H1 (cell line): ENCODE measurements around the gene NAGS. TPM values are rescaled to one million over a fixed set of nuclear protein-coding genes. Genes with fewer than 3 reads are reported as not detected.

Experiments
- CTCF ChIA-PET: fragments of 300-600 bp; sonication (Branson Sonifier 250); formaldehyde crosslinking; loops from one replicate; lab custom pipeline; 2021; ENCODE audit not compliant: partially characterized antibody; lab: Charles Lee
- POLR2A ChIA-PET: fragments of 300-600 bp; sonication (Branson Sonifier 250); formaldehyde crosslinking; loops from one replicate; lab custom pipeline; 2021; ENCODE audit warnings: inconsistent platforms; ENCODE audit not compliant: partially characterized antibody; lab: Charles Lee
- DNase-seq, 2 experiments: peaks; one replicate each; pipeline versions ENCODE4 v3.0.0 to v3.0.0-alpha.2; 2010 to 2022; ENCODE audit warnings: low spot score in 2 of 2, low read depth in 1 of 2, mixed read lengths in 1 of 2
- FAIRE-seq: peaks from 2 replicates; lab custom pipeline; 2011; peaks lifted over from hg19 to GRCh38; lab: Jason Lieb, UNC
- H2AFZ ChIP-seq: 2 replicates; pipeline ENCODE4 v1.8.1; 2012; ENCODE audit warnings: low read length, inconsistent platforms
- H2AK5ac ChIP-seq: 2 replicates; pipeline ENCODE4 v1.6.1; 2013; ENCODE audit warnings: low read depth, low read length
- H2BK120ac ChIP-seq: replicated peaks from 2 replicates; pipeline ENCODE3; 2013; ENCODE audit warnings: low read depth, low read length, inconsistent platforms
- H2BK12ac ChIP-seq: 2 replicates; pipeline ENCODE4 v1.6.1; 2013; ENCODE audit warnings: low read depth, low read length
- H2BK15ac ChIP-seq: 2 replicates; pipeline ENCODE4 v1.6.1; 2013; ENCODE audit warnings: low read length
- H2BK20ac ChIP-seq: 2 replicates; pipeline ENCODE4 v1.6.1; 2013; ENCODE audit warnings: low read length
- H2BK5ac ChIP-seq: 2 replicates; pipeline ENCODE4 v1.6.1; 2013; ENCODE audit warnings: low read depth, low read length
- H3K14ac ChIP-seq: 2 replicates; pipeline ENCODE4 v1.6.1; 2013; ENCODE audit warnings: inconsistent platforms; ENCODE audit not compliant: insufficient read length
- H3K18ac ChIP-seq: 2 replicates; pipeline ENCODE4 v1.6.1; 2013; ENCODE audit warnings: low read length; ENCODE audit errors: extremely low read depth
- H3K23ac ChIP-seq: 2 replicates; pipeline ENCODE4 v1.6.1; 2013; ENCODE audit warnings: inconsistent platforms; ENCODE audit not compliant: insufficient read length
- H3K23me2 ChIP-seq: 2 replicates; pipeline ENCODE4 v1.6.1; 2013; ENCODE audit warnings: low read depth, low read length
- H3K27ac ChIP-seq: 2 replicates; pipeline ENCODE4 v1.6.1; 2011; ENCODE audit warnings: low read depth, low read length, inconsistent platforms
- H3K27me3 ChIP-seq, 4 experiments: replicated peaks in 1 of 4; 1 replicate in 1 of 4; 2 replicates in 3 of 4; pipeline versions ENCODE4 v1.6.1 to v1.8.1; 2011 to 2013; ENCODE audit warnings: low read length in 3 of 4, mild to moderate bottlenecking in 3 of 4, inconsistent platforms in 2 of 4, mixed read lengths in 2 of 4, moderate library complexity in 1 of 4; ENCODE audit not compliant: control insufficient read depth in 3 of 4, insufficient read depth in 3 of 4; ENCODE audit errors: extremely low read depth in 1 of 4
- H3K36me3 ChIP-seq, 4 experiments: 2 replicates each; pipeline versions ENCODE4 v1.6.1 to v1.8.1; 2011 to 2013; ENCODE audit warnings: mild to moderate bottlenecking in 4 of 4, low read length in 3 of 4, moderate library complexity in 2 of 4, control low read depth in 1 of 4, inconsistent platforms in 1 of 4; ENCODE audit not compliant: insufficient read depth in 4 of 4, control insufficient read depth in 2 of 4
- H3K4ac ChIP-seq: replicated peaks from 2 replicates; pipeline ENCODE3; 2013; ENCODE audit warnings: low read length, low read depth, mixed read lengths, inconsistent platforms; ENCODE audit not compliant: insufficient read length
- H3K4me1 ChIP-seq, 4 experiments: replicated peaks in 1 of 4; 1 replicate in 1 of 4; 2 replicates in 3 of 4; pipeline versions ENCODE4 v1.6.1 to v1.8.1; 2011 to 2013; ENCODE audit warnings: low read length in 3 of 4, inconsistent platforms in 2 of 4, mixed read lengths in 1 of 4; ENCODE audit not compliant: insufficient read depth in 4 of 4, control insufficient read depth in 3 of 4
- H3K4me2 ChIP-seq, 2 experiments: 2 replicates each; pipeline versions ENCODE4 v1.6.1 to v1.8.1; 2011 to 2013; ENCODE audit warnings: low read depth in 2 of 2, low read length in 2 of 2, control low read depth in 1 of 2, inconsistent platforms in 1 of 2, mild to moderate bottlenecking in 1 of 2; ENCODE audit not compliant: insufficient read depth in 1 of 2
- H3K4me3 ChIP-seq, 4 experiments: fragments of 200-600, 300-600 bp in 1 of 4; sonication (generic), shearing (Covaris generic), sonication (Bioruptor Twin) in 1 of 4; 2 replicates each; pipeline versions ENCODE4 v1.5.1 to v1.8.1; 2011 to 2016; ENCODE audit warnings: low read length in 4 of 4, low read depth in 3 of 4, control low read depth in 2 of 4, inconsistent platforms in 2 of 4, mild to moderate bottlenecking in 2 of 4, mixed read lengths in 1 of 4, moderate library complexity in 1 of 4; ENCODE audit not compliant: insufficient read depth in 2 of 4; ENCODE audit errors: extremely low read depth in 1 of 4
- H3K56ac ChIP-seq: replicated peaks from 2 replicates; pipeline ENCODE3; 2013; ENCODE audit warnings: low read depth, mild to moderate bottlenecking, mixed read lengths, low read length, inconsistent platforms; ENCODE audit not compliant: insufficient read length
- H3K79me1 ChIP-seq: 2 replicates; pipeline ENCODE4 v1.6.1; 2013; ENCODE audit warnings: low read depth, low read length, control low read depth
- H3K79me2 ChIP-seq, 2 experiments: 2 replicates each; pipeline versions ENCODE4 v1.6.1 to v1.8.1; 2012 to 2013; ENCODE audit warnings: low read length in 2 of 2, mild to moderate bottlenecking in 2 of 2, inconsistent platforms in 1 of 2; ENCODE audit not compliant: insufficient read depth in 2 of 2, control insufficient read depth in 1 of 2
- H3K9ac ChIP-seq, 4 experiments: replicated peaks in 1 of 4; 1 replicate in 1 of 4; 2 replicates in 3 of 4; pipeline versions ENCODE4 v1.6.1 to v1.8.1; 2011 to 2013; ENCODE audit warnings: low read depth in 3 of 4, low read length in 3 of 4, control low read depth in 2 of 4, mild to moderate bottlenecking in 2 of 4, moderate library complexity in 2 of 4, inconsistent platforms in 1 of 4; ENCODE audit errors: extremely low read depth in 1 of 4
- H3K9me3 ChIP-seq, 2 experiments: 2 replicates each; pipeline versions ENCODE4 v1.6.1 to v1.8.1; 2012 to 2013; ENCODE audit warnings: mild to moderate bottlenecking in 2 of 2, moderate library complexity in 2 of 2, control low read depth in 1 of 2, inconsistent platforms in 1 of 2, low read depth in 1 of 2, low read length in 1 of 2, mixed read lengths in 1 of 2; ENCODE audit not compliant: insufficient read depth in 2 of 2
- H4K20me1 ChIP-seq, 2 experiments: replicated peaks in 1 of 2; 2 replicates each; pipeline versions ENCODE3 to v1.8.1; 2011 to 2013; ENCODE audit warnings: inconsistent platforms in 2 of 2, low read length in 2 of 2, mild to moderate bottlenecking in 1 of 2; ENCODE audit not compliant: insufficient read depth in 2 of 2, control insufficient read depth in 1 of 2
- H4K5ac ChIP-seq: 2 replicates; pipeline ENCODE4 v1.6.1; 2013; ENCODE audit warnings: low read length, low read depth, mixed read lengths, inconsistent platforms; ENCODE audit not compliant: insufficient read length
- H4K8ac ChIP-seq: 2 replicates; pipeline ENCODE4 v1.8.0; 2013; ENCODE audit warnings: mild to moderate bottlenecking, moderate library complexity, low read length, inconsistent platforms; ENCODE audit not compliant: insufficient read depth; ENCODE audit errors: extremely low read depth
- H4K91ac ChIP-seq: replicated peaks from 2 replicates; pipeline ENCODE3; 2013; ENCODE audit warnings: low read length, mixed read lengths, inconsistent platforms; ENCODE audit not compliant: insufficient read length
- CEBPB ChIP-seq: IDR thresholded peaks from 2 replicates; pipeline ENCODE4 v1.6.1; 2012; ENCODE audit warnings: low read depth, low read length
- HDAC2 ChIP-seq, 2 experiments: fragments of 300-600 bp in 1 of 2; sonication (generic) in 1 of 2; IDR thresholded peaks; 2 replicates each; pipeline ENCODE4 v1.6.1; 2011 to 2012; ENCODE audit warnings: low read depth in 2 of 2, low read length in 2 of 2, mild to moderate bottlenecking in 2 of 2, moderate library complexity in 2 of 2, borderline replicate concordance in 1 of 2, inconsistent platforms in 1 of 2
- JUN ChIP-seq: IDR thresholded peaks from 2 replicates; pipeline ENCODE4 v1.6.1; 2011; ENCODE audit warnings: low read depth, mild to moderate bottlenecking, improper control_type of control experiment, low read length
- KDM4A ChIP-seq: IDR thresholded peaks from one replicate; pipeline ENCODE4 v1.7.1; 2012; ENCODE audit warnings: low read depth, mild to moderate bottlenecking, moderate library complexity, low read length, inconsistent platforms; ENCODE audit not compliant: severe bottlenecking
- NANOG ChIP-seq: IDR thresholded peaks from 2 replicates; pipeline ENCODE4 v1.6.1; 2011; ENCODE audit warnings: low read length, low read depth, mild to moderate bottlenecking, inconsistent platforms; ENCODE audit not compliant: insufficient read depth, poor library complexity, severe bottlenecking
- PHF8 ChIP-seq: fragments of 200-600 bp; sonication (generic); conservative IDR thresholded peaks from 2 replicates; pipeline ENCODE4 v1.7.1; 2012; ENCODE audit warnings: low read depth, mild to moderate bottlenecking, inconsistent platforms, low read length, moderate library complexity
- SIN3A ChIP-seq, 2 experiments: IDR thresholded peaks in 1 of 2; conservative IDR thresholded peaks in 1 of 2; 2 replicates each; pipeline ENCODE4 v1.6.1; 2011 to 2012; ENCODE audit warnings: low read length in 2 of 2, improper control_type of control experiment in 1 of 2, low read depth in 1 of 2, mild to moderate bottlenecking in 1 of 2
- SIRT6 ChIP-seq: IDR thresholded peaks from one replicate; pipeline ENCODE4 v1.7.1; 2012; ENCODE audit warnings: low read length, inconsistent platforms
- ZNF274 ChIP-seq: IDR thresholded peaks from 2 replicates; pipeline ENCODE4 v1.7.0; 2012; ENCODE audit warnings: low read length, borderline replicate concordance; ENCODE audit errors: extremely low read depth
- whole genome bisulfite sequencing, 2 experiments: shearing (Covaris generic) in 1 of 2; methylation state at CpG; one replicate each; pipeline versions ENCODE4 v1.1.6 to v1.1.7; 2013 to 2015; ENCODE audit warnings: low lambda C conversion rate in 2 of 2, mixed read lengths in 2 of 2, inconsistent platforms in 1 of 2, low coverage in 1 of 2, missing lambda C conversion rate in 1 of 2; ENCODE audit not compliant: insufficient replicate concordance in 2 of 2, insufficient coverage in 1 of 2, insufficient read length in 1 of 2; ENCODE audit errors: extremely low coverage in 1 of 2, missing lambda C conversion rate in 1 of 2; 5-methylcytosine and 5-hydroxymethylcytosine counted together
- polyA plus RNA-seq, 7 experiments: library from polyadenylated mRNA; depleted of rRNA in 3 of 7; stranded (reverse) in 5 of 7; unstranded in 2 of 7; fragments of >200 nt in 5 of 7; fragments of 200-250 nt in 2 of 7; gene quantifications; 1 replicate in 5 of 7; 2 replicates in 1 of 7; 4 replicates in 1 of 7; pipeline versions ENCODE4 v1.2.1 to v1.2.3, GENCODE V29; 2011 to 2013; ENCODE audit warnings: missing spikeins in 2 of 7, mixed read lengths in 2 of 7
- total RNA-seq: library from RNA; stranded (reverse); fragmentation: NEBNext Ultra II Directional; extraction: Animal tissue kit (Norgen Biotek cat#: 25700); gene quantifications from 2 replicates; pipeline ENCODE4 v1.2.1, GENCODE V29; 2021

NAGS gene
- total and polyA plus RNA-seq, 2 of the 8 experiments (the other 6 are each of a cell fraction or from before 2014, with no cell fraction given) = 4.0 to 5.1 TPM

DNA sequence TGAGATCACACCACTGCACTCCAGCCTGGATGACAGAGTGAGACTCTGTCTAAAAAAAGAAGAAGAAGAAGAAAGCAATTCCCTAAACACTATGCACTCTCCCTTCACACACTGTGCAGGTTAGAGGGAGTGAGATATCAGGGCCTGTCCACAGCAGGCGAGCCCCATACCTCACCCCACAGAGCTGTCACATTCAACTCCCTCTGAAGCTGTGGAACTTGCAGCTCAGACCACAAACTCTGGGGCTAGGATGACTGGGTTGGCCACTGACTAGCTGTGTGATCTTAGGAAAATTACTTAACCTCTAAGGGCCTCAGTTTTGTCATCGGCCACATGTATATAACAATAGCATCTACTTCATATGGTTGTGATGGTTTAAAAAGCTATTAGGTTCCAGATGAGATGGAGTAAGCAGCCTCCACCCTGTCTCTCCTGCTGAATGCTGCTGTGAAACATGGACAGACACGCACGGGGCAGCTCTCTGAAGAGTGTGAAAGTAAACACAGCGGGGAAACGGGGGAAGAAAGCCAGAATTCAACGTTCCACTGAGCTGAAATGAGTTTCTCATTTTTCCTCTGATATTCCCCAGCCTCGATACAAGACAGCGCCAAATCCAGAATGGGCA, 37.1 kb upstream of the NAGS start:
- Histone ChIP-seq H2BK120ac (no peak overlapping the region), H4K5ac (no peak overlapping the region), H3K4ac (no peak overlapping the region), H4K8ac (no peak overlapping the region; the same call in 1 of the 2 replicates), H3K36me3 (no peaks in the 10 kb centered on the region), H3K18ac (no peak overlapping the region), H3K23me2 (no peaks in the 10 kb centered on the region), H3K56ac (no peak overlapping the region), H3K4me3 (no peak overlapping the region), H3K79me2 (no peaks in the 10 kb centered on the region), H3K4me1 (no peaks in the 10 kb centered on the region), H2BK5ac (no peak overlapping the region), H3K23ac (no peak overlapping the region), H2AFZ (0 out of 2 replicates have a peak overlapping the region, but pooled peaks have one; percentile 34), H2AK5ac (no peak overlapping the region), H2BK12ac (no peak overlapping the region), H3K27ac (no peak overlapping the region), H3K79me1 (no peaks in the 10 kb centered on the region), H2BK15ac (no peak overlapping the region), H3K9me3 (no peaks in the 10 kb centered on the region), H3K27me3 (0 out of 7 replicates have a peak, but pooled peaks cover 0 to 2% (median 0%) of the 10 kb centered on the region in 4 experiments), H4K91ac (no peak overlapping the region), H2BK20ac (no peak overlapping the region), H3K4me2 (no peak overlapping the region), H3K9ac (no peak overlapping the region), H3K14ac (no peak overlapping the region), H4K20me1 (no peaks in the 10 kb centered on the region)
- 83% methylated on average over 9 of the region's 9 CpGs; no CpG with 5 or more reads in 1 of the 2 experiments for WGBS, 2 experiments
- no peak for DNase-seq
- POLR2A ChIA-PET = interaction anchor here (0.7 kb wide), 1 partner anchor 110 kb away, joined by 3 read pairs; no protein-coding TSS in a partner anchor
- no peak for FAIRE-seq
- no peak for TF ChIP-seq CEBPB
- no peak for TF ChIP-seq HDAC2 (IDR thresholded peaks at IDR 0.05; ENCODE audit: borderline replicate concordance in 1 of 2, low read depth in 2 of 2, low read length in 2 of 2)
- no peak for TF ChIP-seq SIRT6
- TF ChIP-seq ZNF274 = no peak
- TF ChIP-seq JUN = no peak
- no peak for TF ChIP-seq KDM4A
- TF ChIP-seq NANOG = no peak
- no peak for TF ChIP-seq PHF8
- TF ChIP-seq SIN3A (conservative IDR thresholded peaks at IDR 0.05 in 1 of 2, IDR thresholded peaks at IDR 0.05 in 1 of 2; ENCODE audit: low read depth in 1 of 2, low read length in 2 of 2) = no peak
- CTCF ChIA-PET = interaction anchor here (0.8 to 2.8 kb wide), 10 partner anchors 15 to 87 kb away, joined by 3 to 11 read pairs (median 4); no protein-coding TSS in a partner anchor
